GM23338 (cell line): ENCODE measurements around the gene C2. TPM values are rescaled to one million over a fixed set of nuclear protein-coding genes. Genes with fewer than 3 reads are reported as not detected.

Experiments used
- ATAC-seq: fragments of 200-7000 bp; cut with Tn5 transposase; 3 replicates; pipeline ENCODE4 v1.9.1; 2020
- DNase-seq: peaks from one replicate; pipeline ENCODE4 v3.0.0-alpha.2; 2015; ENCODE audit warnings: low spot score
- H2AFZ ChIP-seq: fragments of 200-600 bp; sonication (generic); 2 replicates; pipeline ENCODE4 v1.8.0; 2016; ENCODE audit warnings: antibody characterized with exemption, mild to moderate bottlenecking, moderate library complexity
- H3F3A ChIP-seq: fragments of 200-600 bp; sonication (generic); replicated peaks from 2 replicates; pipeline ENCODE4 v1.8.0; 2017; ENCODE audit warnings: antibody characterized with exemption, mixed run types, low read depth
- H3K27ac ChIP-seq: fragments of 200-600 bp; sonication (generic); 2 replicates; pipeline ENCODE4 v1.6.1; 2016; ENCODE audit warnings: low read depth
- H3K27me3 ChIP-seq: fragments of 200-600 bp; sonication (generic); 2 replicates; pipeline ENCODE4 v1.8.0; 2016; ENCODE audit warnings: mild to moderate bottlenecking, mixed run types, moderate library complexity; ENCODE audit not compliant: insufficient read depth
- H3K36me3 ChIP-seq: fragments of 200-600 bp; sonication (generic); 2 replicates; pipeline ENCODE4 v1.8.0; 2016; ENCODE audit warnings: mild to moderate bottlenecking; ENCODE audit not compliant: insufficient read depth
- H3K4me1 ChIP-seq: fragments of 200-600 bp; sonication (generic); 2 replicates; pipeline ENCODE4 v1.8.0; 2016; ENCODE audit warnings: mild to moderate bottlenecking, moderate library complexity; ENCODE audit not compliant: insufficient read depth
- H3K4me2 ChIP-seq: fragments of 200-600 bp; sonication (generic); 2 replicates; pipeline ENCODE4 v1.7.1; 2017; ENCODE audit warnings: mixed run types
- H3K4me3 ChIP-seq: fragments of 200-600 bp; sonication (generic); 2 replicates; pipeline ENCODE4 v1.6.1; 2016; ENCODE audit warnings: mixed run types
- H3K79me2 ChIP-seq: fragments of 200-600 bp; sonication (generic); replicated peaks from 2 replicates; pipeline ENCODE4 v1.8.0; 2017; ENCODE audit warnings: mild to moderate bottlenecking; ENCODE audit not compliant: insufficient read depth
- H3K9me2 ChIP-seq: fragments of 200-600 bp; sonication (generic); 2 replicates; pipeline ENCODE4 v1.8.0; 2017; ENCODE audit not compliant: insufficient read depth
- H4K20me1 ChIP-seq: fragments of 200-600 bp; sonication (generic); replicated peaks from 2 replicates; pipeline ENCODE4 v1.8.0; 2017; ENCODE audit warnings: mild to moderate bottlenecking; ENCODE audit not compliant: insufficient read depth
- H3K27ac Mint-ChIP-seq: 2 replicates; pipeline ENCODE4 v1.8.0; 2020; ENCODE audit warnings: inconsistent platforms, mild to moderate bottlenecking, moderate library complexity, mixed read lengths
- H3K27me3 Mint-ChIP-seq: 3 replicates; pipeline ENCODE4 v1.8.0; 2022; ENCODE audit warnings: low read depth, mild to moderate bottlenecking, moderate library complexity, mixed read lengths, inconsistent platforms; ENCODE audit not compliant: insufficient read depth, poor library complexity
- H3K36me3 Mint-ChIP-seq: 3 replicates; pipeline ENCODE4 v1.8.0; 2021; ENCODE audit warnings: low read depth, mild to moderate bottlenecking, inconsistent platforms, moderate library complexity, mixed read lengths
- H3K4me1 Mint-ChIP-seq: 3 replicates; pipeline ENCODE4 v1.8.0; 2020; ENCODE audit warnings: mild to moderate bottlenecking, inconsistent platforms, mixed read lengths
- H3K4me3 Mint-ChIP-seq: 3 replicates; pipeline ENCODE4 v1.8.0; 2021; ENCODE audit warnings: moderate library complexity, mild to moderate bottlenecking, inconsistent platforms, mixed read lengths
- H3K9me3 Mint-ChIP-seq: 3 replicates; pipeline ENCODE4 v1.8.0; 2020; ENCODE audit warnings: moderate library complexity, mild to moderate bottlenecking, inconsistent platforms, mixed read lengths
- CREB1 ChIP-seq: fragments of 250-450 bp; sonication (Bioruptor Pico); IDR thresholded peaks from 2 replicates; pipeline ENCODE4 v1.5.0; 2020; ENCODE audit warnings: low read depth, mild to moderate bottlenecking, moderate library complexity
- CTCF ChIP-seq, 2 experiments: fragments of 200-600 bp in 1 of 2; sonication (generic) in 1 of 2; conservative IDR thresholded peaks; 2 replicates each; pipeline versions ENCODE4 v1.5.1 to v1.6.1; 2016 to 2017; ENCODE audit warnings: antibody characterized with exemption in 2 of 2, low read depth in 2 of 2, mild to moderate bottlenecking in 2 of 2, moderate library complexity in 1 of 2
- ETS1 ChIP-seq: IDR thresholded peaks from 2 replicates; pipeline ENCODE4 v1.6.1; 2016; ENCODE audit warnings: antibody characterized with exemption
- EZH2 ChIP-seq: fragments of 200-600 bp; sonication (generic); IDR thresholded peaks from one replicate; pipeline ENCODE4 v1.8.0; 2017; ENCODE audit warnings: antibody characterized with exemption, mild to moderate bottlenecking, low read depth; ENCODE audit not compliant: unreplicated experiment
- EZH2phosphoT487 ChIP-seq: fragments of 200-600 bp; sonication (generic); IDR thresholded peaks from one replicate; pipeline ENCODE4 v1.8.1; 2018; ENCODE audit warnings: antibody characterized with exemption; ENCODE audit not compliant: unreplicated experiment
- JUNB ChIP-seq: IDR thresholded peaks from one replicate; pipeline ENCODE4 v1.6.1; 2016; ENCODE audit warnings: antibody characterized with exemption; ENCODE audit not compliant: unreplicated experiment
- NANOG ChIP-seq: IDR thresholded peaks from 2 replicates; pipeline ENCODE4 v1.6.1; 2016; ENCODE audit warnings: antibody characterized with exemption, borderline replicate concordance
- POLR2AphosphoS5 ChIP-seq: IDR thresholded peaks from 2 replicates; pipeline ENCODE4 v1.6.1; 2016; ENCODE audit warnings: antibody characterized with exemption, low read depth
- REST ChIP-seq: IDR thresholded peaks from one replicate; pipeline ENCODE4 v1.6.1; 2018; ENCODE audit warnings: antibody characterized with exemption; ENCODE audit not compliant: unreplicated experiment
- STAT1 ChIP-seq: IDR thresholded peaks from one replicate; pipeline ENCODE4 v1.6.1; 2016; ENCODE audit warnings: antibody characterized with exemption; ENCODE audit not compliant: unreplicated experiment
- ZNF114 ChIP-seq: fragments of 250-450 bp; sonication (Bioruptor Pico); IDR thresholded peaks from 2 replicates; pipeline ENCODE4 v1.5.0; 2020; ENCODE audit warnings: mild to moderate bottlenecking, moderate library complexity
- ZNF331 ChIP-seq: fragments of 250-450 bp; sonication (Bioruptor Pico); IDR thresholded peaks from 2 replicates; pipeline ENCODE4 v1.5.0; 2020; ENCODE audit warnings: low read depth, mild to moderate bottlenecking, moderate library complexity
- ZNF462 ChIP-seq: fragments of 250-450 bp; sonication (Bioruptor Pico); IDR thresholded peaks from 2 replicates; pipeline ENCODE4 v1.5.0; 2020; ENCODE audit warnings: mild to moderate bottlenecking, moderate library complexity
- polyA plus RNA-seq: library from polyadenylated mRNA; unstranded; fragments of >200 nt; fragmentation: Nextera tagmentation; extraction: Ambion mirVana; gene quantifications from 2 replicates; pipeline ENCODE4 v1.2.1, GENCODE V29; 2016
- total RNA-seq: library from RNA; depleted of rRNA; stranded (reverse); fragments of >200 nt; shearing (Covaris generic); gene quantifications from 2 replicates; pipeline ENCODE4 v1.2.3, GENCODE V29; 2014

The C2 gene
- total and polyA plus RNA-seq, 2 experiments from 2014 or later, result 0.16 to 1.7 TPM

- H3K36me3 ChIP-seq, result peaks cover 5% of the 10 kb centered on the region; the same call in 1 of the 2 replicates
- H3K27ac Mint-ChIP-seq, result peak overlapping the region; percentile 99
- no peak overlapping the region for H2AFZ ChIP-seq
- peaks cover 24% of the 10 kb centered on the region for H3K27me3 Mint-ChIP-seq
- H3K4me3 ChIP-seq, result peak overlapping the region; percentile 76
- ATAC-seq (no peak), DNase-seq (no peak)
- H3K4me2 ChIP-seq, result peak overlapping the region; percentile 85
- H3K79me2 ChIP-seq, result peaks cover 14% of the 10 kb centered on the region
- peaks cover 19% of the 10 kb centered on the region; the same call in 2 of the 3 replicates for H3K9me3 Mint-ChIP-seq
- peaks cover 8% of the 10 kb centered on the region for H3K4me1 Mint-ChIP-seq
- peak overlapping the region; percentile 89 for H3K4me3 Mint-ChIP-seq
- no peaks in the 10 kb centered on the region for H4K20me1 ChIP-seq
- no peaks in the 10 kb centered on the region for H3K27me3 ChIP-seq
- no peak for TF ChIP-seq NANOG
- no peak for TF ChIP-seq ZNF331 (CRISPR knock-in tag)
- TF ChIP-seq JUNB, result no peak
- TF ChIP-seq ZNF114, result no peak
- TF ChIP-seq ETS1, result no peak
- TF ChIP-seq STAT1, result no peak
- TF ChIP-seq CTCF (conservative IDR thresholded peaks at IDR 0.05; ENCODE audit: low read depth in 2 of 2), result no peak
- TF ChIP-seq ZNF462 (CRISPR knock-in tag), result no peak
- TF ChIP-seq EZH2, result no peak
- no peak for TF ChIP-seq CREB1
- no peak for TF ChIP-seq EZH2phosphoT487
- no peak for TF ChIP-seq REST
- TF ChIP-seq POLR2AphosphoS5, result no peak
- no peaks in the 10 kb centered on the region for H3K9me2 ChIP-seq
- H3K27ac ChIP-seq, result peak overlapping the region; percentile 89; the same call in 1 of the 2 replicates
- H3K4me1 ChIP-seq, result peaks cover 6% of the 10 kb centered on the region
- H3K36me3 Mint-ChIP-seq, result peaks cover 65% of the 10 kb centered on the region
- peaks cover 9% of the 10 kb centered on the region for H3F3A ChIP-seq
Measured at GRCh38 chr6:31970604-31971271, 43.2 kb downstream of the C2 start.
